ENCODE results near the gene CSN2. TPM values are rescaled to one million over a fixed set of nuclear protein-coding genes. Genes with fewer than 3 reads are reported as not detected.
"Not testable (repeated sequence)": the region's sequence is repeated elsewhere in the genome, so short reads cannot be mapped to it uniquely, and the experiment has no call there.

The CSN2 gene
- total RNA-seq, 1 experiment from 2014 or later = not detected

DNA sequence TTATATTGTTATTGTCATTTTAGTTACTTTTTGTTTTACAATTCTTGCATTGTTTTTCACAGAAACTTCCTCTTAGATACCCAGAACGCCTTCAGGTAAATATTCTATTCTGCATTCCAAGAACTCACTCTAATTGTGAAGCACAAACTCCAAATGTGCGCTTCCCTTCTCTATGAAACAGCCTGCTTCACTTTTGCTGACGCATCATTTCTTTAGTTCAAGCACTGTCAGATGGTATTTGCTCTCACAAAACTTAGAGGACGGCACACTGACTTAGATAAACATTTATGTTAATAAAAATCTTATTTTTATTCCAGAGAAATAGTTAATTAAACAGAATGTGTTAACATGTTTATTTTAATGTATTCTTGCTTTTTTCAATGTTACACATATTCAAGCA, 31.4 kb downstream of the CSN2 start:
- DNase-seq = no peak
- no peaks in the 10 kb centered on the region for H3K27me3 ChIP-seq (ENCODE audit: control insufficient read depth, insufficient read depth, low read length)
- H3K4me3 ChIP-seq (ENCODE audit: insufficient read depth, low read depth, low read length) = no peak overlapping the region
- no peaks in the 10 kb centered on the region for H3K36me3 ChIP-seq (replicated peaks; ENCODE audit: control insufficient read depth, insufficient read depth, low read length)

DNA sequence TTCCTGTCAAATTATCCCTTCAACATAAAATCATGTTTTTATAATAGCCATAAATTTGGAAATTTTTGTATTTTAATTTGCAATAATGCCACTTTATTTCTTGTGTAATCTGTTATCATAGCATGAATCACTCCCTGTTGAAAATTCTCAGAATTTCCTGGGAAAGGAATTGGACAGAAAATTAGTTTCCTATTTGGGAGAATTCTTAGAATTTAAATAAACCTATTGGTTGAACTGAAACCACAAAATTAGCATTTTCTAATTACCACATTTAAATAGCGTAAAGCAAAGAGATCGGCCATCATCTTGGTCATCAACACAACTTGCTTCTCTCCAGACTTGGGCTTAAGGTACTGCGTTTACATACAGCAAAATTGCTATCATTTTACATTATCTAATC, 34.8 kb downstream of the CSN2 start, which contains the start of gene CSN1S1:
CSN1S1 (plus strand) TSS at position 301 of the 400 bp plus-strand sequence. CDS start 1,488 bp downstream, outside the sequence.
- no peaks in the 10 kb centered on the region for H3K36me3 ChIP-seq (replicated peaks; ENCODE audit: control insufficient read depth, insufficient read depth, low read length)
- no peak for DNase-seq
- no peak within 1 kb of the TSS for H3K4me3 ChIP-seq (ENCODE audit: insufficient read depth, low read depth, low read length)
- no peaks in the 10 kb centered on the region for H3K27me3 ChIP-seq (ENCODE audit: control insufficient read depth, insufficient read depth, low read length)

DNA sequence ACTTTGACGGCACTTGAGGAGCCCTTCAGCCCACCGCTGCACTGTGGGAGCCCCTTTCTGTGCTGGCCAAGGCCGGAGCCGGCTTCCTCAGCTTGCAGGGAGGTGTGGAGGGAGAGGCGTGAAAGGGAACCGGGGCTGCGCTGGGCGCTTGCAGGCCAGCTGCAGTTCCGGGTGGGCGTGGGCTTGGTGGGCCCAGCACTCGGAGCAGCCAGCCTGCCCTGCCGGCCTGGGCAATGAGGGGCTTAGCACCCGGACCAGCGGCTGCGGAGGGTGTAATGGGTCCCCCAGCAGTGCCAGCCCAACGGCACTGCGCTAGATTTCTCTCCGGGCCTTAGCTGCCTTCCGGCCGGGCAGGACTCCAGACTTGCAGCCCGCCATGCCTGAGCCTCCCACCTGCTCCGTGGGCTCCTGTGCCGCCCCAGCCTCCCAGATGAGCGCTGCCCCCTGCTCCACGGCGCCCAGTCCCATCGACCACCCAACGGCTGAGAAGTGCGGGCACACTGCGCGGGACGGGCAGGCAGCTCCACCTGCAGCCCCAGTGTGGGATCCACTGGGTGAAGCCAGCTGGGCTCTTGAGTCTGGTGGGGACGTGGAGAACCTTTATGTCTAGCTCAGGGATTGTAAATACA, 41.6 kb downstream of the CSN2 start:
- peaks cover 19% of the 10 kb centered on the region for H3K27me3 ChIP-seq (ENCODE audit: control insufficient read depth, insufficient read depth, low read length)
- not testable (repeated sequence) for H3K4me3 ChIP-seq (ENCODE audit: insufficient read depth, low read depth, low read length); H3K36me3 ChIP-seq (replicated peaks; ENCODE audit: control insufficient read depth, insufficient read depth, low read length); DNase-seq

DNA sequence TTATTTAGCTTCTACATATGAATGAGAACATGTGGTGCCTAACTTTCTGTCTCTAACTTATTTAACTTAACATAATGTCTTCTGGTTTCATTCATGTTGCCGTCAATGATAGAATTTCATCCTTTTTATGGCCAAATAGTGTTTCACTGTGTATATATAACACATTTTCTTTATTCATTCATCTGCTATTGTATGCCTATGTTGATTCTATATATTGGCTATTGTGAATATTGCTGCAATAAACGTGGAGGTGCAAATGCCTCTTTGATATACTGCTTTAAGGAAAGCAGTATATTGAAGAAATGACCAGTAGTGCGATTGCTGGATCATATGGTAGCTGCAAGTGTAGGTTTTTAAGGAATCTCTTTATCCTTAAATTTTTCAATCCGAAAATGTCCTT, 44.7 kb downstream of the CSN2 start:
- no peaks in the 10 kb centered on the region for H3K36me3 ChIP-seq (replicated peaks; ENCODE audit: control insufficient read depth, insufficient read depth, low read length)
- peaks cover 21% of the 10 kb centered on the region for H3K27me3 ChIP-seq (ENCODE audit: control insufficient read depth, insufficient read depth, low read length)
- no peak overlapping the region for H3K4me3 ChIP-seq (ENCODE audit: insufficient read depth, low read depth, low read length)
- no peak for DNase-seq

DNA sequence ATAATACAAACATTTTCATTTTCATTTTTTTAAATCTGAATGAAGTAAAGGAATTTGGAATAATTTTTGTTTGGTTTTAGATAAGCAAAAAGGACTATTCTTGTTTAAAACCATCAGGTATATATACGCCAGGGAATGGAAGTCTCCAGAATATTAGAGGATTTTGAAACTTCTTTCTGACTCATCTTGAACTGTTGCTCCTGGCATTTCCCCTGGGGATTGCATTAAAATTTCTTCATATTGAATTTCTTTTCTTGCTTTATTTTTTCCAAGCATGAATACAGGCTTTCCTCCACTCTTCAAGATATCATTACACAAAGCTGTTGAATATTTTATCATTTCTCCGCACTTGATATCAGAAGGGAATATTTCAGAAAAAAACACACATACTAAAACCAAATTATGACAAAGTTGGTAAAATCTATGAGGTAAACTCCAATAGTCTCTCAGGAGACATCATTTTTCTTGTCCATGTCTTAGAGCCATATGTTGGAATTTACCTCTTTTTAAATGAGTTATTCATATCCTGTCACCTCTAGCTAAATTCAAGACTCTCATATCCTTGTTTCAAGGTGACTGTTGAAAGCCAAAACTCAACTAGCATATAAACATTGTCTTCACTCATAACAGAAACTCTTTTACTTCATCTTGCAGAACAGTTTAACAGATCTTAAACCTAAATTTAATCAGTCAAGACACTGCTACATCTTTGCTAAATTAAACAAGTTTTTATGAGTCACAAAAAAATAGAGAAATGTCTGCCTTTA, 55.3 kb downstream of the CSN2 start:
- Histone ChIP-seq H3K27me3 (ENCODE audit: control insufficient read depth, insufficient read depth, low read length) (no peaks in the 10 kb centered on the region), H3K4me3 (ENCODE audit: insufficient read depth, low read depth, low read length) (no peak overlapping the region), H3K36me3 (replicated peaks; ENCODE audit: control insufficient read depth, insufficient read depth, low read length) (no peaks in the 10 kb centered on the region)
- DNase-seq = no peak

DNA sequence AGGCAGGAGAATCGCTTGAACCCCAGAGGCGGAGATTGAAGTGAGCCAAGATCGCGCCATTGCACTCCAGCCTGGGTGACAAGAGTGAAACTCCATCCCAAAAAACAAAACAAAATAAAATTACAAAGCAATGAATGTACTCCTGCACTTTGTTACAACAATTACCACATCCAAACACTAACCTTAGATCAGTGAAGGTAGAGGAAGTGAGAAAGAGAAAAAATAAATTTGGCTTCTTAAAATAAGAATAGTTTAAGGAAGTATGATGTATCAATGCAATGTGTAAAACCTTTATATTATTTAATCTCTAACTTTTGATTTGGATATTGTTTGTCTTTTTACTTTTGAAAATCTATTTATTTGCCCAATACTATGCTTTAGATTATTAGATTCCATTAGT, 56.3 kb downstream of the CSN2 start:
- no peak for DNase-seq
- H3K36me3 ChIP-seq (replicated peaks; ENCODE audit: control insufficient read depth, insufficient read depth, low read length) = no peaks in the 10 kb centered on the region
- no peak overlapping the region for H3K4me3 ChIP-seq (ENCODE audit: insufficient read depth, low read depth, low read length)
- no peaks in the 10 kb centered on the region for H3K27me3 ChIP-seq (ENCODE audit: control insufficient read depth, insufficient read depth, low read length)

DNA sequence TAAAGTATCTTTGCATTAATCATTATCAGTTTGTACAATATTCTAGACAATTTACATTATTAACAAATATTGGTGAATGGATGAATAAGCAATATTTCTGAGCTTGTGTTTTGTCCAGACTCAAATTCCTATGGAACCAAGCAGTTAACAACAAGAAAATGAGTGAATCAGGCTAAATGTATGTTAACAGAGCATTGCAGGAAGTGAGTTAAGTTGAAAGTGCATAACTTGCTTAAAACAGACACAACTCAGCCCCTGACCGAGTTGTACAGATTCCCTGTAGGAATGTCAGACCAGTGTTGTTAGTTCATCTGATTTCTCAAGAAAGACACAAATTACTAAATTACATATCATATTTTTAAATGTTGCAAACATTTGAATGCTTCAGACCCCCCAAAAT, 58.4 kb downstream of the CSN2 start:
- H3K27me3 ChIP-seq (ENCODE audit: control insufficient read depth, insufficient read depth, low read length) = no peaks in the 10 kb centered on the region
- H3K4me3 ChIP-seq (ENCODE audit: insufficient read depth, low read depth, low read length) = no peak overlapping the region
- no peaks in the 10 kb centered on the region for H3K36me3 ChIP-seq (replicated peaks; ENCODE audit: control insufficient read depth, insufficient read depth, low read length)
- DNase-seq = no peak

Other genes starting within 250 kb of the CSN2 start
- not detected in 2 replicates for gene SULT1B1, start 205.1 kb downstream of the CSN2 start, total RNA-seq (2014; rRNA removed; shearing (Covaris generic))
- gene SULT1E1, start 105.6 kb downstream of the CSN2 start, total RNA-seq (2014; rRNA removed; shearing (Covaris generic)) = not detected in 2 replicates
- not detected in 2 replicates for gene CSN1S1, start 34.7 kb downstream of the CSN2 start, total RNA-seq (2014; rRNA removed; shearing (Covaris generic))
- gene STATH, start 30.2 kb upstream of the CSN2 start, total RNA-seq (2014; rRNA removed; shearing (Covaris generic)) = not detected in 2 replicates
- gene HTN3, start 62.7 kb upstream of the CSN2 start, total RNA-seq (2014; rRNA removed; shearing (Covaris generic)) = not detected in 2 replicates
- not detected in 2 replicates for gene HTN1, start 84.7 kb upstream of the CSN2 start, total RNA-seq (2014; rRNA removed; shearing (Covaris generic))
- gene PRR27, start 188.5 kb upstream of the CSN2 start, total RNA-seq (2014; rRNA removed; shearing (Covaris generic)) = not detected in 2 replicates
- gene ODAM, start 230.0 kb upstream of the CSN2 start, total RNA-seq (2014; rRNA removed; shearing (Covaris generic)) = not detected in 2 replicates

All from H7 (cell line).